ENCODE data around the gene GPR55. TPM values are rescaled to one million over a fixed set of nuclear protein-coding genes. Genes with fewer than 3 reads are reported as not detected.

The GPR55 gene
- total and polyA plus RNA-seq, 8 donors: 0.06 to 0.24 (median 0.09) TPM; not detected in 3

DNA sequence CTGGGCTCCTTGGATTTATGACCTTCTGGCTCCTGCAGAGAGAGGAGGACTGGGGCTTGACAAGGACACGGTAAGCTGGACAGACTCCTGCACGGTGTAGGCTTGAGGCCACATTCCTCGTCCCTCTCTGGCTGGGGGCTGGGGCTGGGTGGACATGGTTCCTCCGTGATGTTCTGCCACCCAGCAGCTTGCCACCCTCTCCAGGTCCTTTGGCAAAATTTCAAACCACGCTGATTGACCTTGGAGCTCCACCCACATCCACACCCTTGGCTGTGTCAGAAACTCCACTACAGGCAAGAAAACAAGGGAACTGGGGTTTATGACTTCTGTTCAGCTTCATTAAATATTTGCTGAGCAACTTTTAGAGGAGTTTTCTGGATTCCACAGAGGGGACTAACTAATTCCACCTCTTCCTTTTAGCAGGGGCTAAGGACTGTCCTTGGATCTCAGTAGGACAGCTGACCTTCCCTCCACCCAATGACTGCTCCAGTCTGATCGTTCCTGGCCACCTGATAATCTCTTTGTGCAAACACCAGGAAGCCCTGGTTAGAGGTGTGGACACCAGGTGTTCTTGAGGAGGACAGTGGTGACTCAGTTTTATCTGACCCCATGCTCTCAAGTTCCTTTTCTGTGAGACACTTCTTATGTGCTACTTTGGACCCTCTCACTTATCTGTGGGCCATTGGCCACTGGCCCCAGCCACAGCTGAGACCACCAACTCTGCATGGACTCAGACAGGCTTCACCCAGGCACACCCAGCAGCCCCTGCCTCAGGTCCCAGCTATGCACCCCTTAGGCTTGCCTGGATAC, 29.3 kb downstream of the GPR55 start:
- Histone ChIP-seq H3K27me3 (peaks cover 0 to 14% of the 10 kb centered on the region in 2 donors), H3K9me3 (no peaks in the 10 kb centered on the region), H3K4me3 (no peak overlapping the region), H3K27ac (no peak overlapping the region), H3K36me3 (no peaks in the 10 kb centered on the region), H3K4me1 (no peaks in the 10 kb centered on the region)
- ATAC-seq (peak; percentile 49), DNase-seq (no peak)
- intact Hi-C loops (cut with DNase I): no loop called here
- TF ChIP-seq, protein P1, sequence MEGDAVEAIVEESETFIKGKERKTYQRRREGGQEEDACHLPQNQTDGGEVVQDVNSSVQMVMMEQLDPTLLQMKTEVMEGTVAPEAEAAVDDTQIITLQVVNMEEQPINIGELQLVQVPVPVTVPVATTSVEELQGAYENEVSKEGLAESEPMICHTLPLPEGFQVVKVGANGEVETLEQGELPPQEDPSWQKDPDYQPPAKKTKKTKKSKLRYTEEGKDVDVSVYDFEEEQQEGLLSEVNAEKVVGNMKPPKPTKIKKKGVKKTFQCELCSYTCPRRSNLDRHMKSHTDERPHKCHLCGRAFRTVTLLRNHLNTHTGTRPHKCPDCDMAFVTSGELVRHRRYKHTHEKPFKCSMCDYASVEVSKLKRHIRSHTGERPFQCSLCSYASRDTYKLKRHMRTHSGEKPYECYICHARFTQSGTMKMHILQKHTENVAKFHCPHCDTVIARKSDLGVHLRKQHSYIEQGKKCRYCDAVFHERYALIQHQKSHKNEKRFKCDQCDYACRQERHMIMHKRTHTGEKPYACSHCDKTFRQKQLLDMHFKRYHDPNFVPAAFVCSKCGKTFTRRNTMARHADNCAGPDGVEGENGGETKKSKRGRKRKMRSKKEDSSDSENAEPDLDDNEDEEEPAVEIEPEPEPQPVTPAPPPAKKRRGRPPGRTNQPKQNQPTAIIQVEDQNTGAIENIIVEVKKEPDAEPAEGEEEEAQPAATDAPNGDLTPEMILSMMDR (IDR thresholded peaks at IDR 0.05): no peak

DNA sequence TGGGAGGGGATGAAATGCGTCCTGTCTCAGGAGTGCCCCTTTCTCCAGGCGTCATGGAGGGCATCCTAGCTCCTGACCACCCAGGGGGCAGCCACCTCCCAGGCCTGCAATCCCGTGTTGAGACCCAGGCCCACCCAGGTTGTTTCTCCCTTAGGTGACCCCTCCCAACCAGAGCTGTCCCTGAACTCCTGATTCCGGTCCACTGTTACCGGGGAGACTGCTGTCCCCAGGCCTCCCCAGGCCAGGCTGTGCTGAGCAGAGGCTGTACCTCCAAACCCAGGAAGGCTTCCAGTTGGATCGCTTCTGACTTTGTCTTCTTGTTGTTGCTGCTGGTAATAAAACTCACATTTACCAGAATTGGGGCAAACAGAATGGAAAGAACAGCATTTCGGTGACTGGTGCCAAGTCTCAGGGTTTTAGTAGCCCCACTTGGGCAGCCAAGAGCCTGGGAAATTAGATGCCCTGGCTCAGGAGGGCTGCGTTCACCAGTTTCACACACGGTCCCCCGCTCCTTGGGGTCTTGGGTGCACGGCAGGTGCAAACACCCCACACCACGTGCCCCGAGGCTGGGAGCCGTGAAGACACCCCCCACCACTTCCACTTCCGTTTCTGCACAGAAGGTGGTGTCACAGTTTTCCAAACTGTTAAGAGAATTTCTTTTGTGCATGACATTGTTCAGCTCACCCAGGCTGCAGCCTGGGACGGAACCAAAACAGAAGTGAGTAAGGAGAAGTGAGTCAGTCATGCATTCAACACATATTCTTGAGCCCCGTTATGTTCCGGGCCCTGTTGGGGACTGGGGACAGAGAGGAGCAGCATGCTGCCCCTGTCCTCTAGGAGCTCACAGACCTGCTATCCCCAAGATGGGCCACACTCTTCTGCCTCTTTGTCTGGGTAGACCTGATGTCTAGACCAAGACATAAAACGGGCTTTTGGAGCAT, 30.9 kb downstream of the GPR55 start:
- Histone ChIP-seq H3K4me1 (no peaks in the 10 kb centered on the region), H3K36me3 (no peaks in the 10 kb centered on the region), H3K27ac (no peak overlapping the region), H3K27me3 (peaks cover 0 to 17% of the 10 kb centered on the region in 2 donors), H3K4me3 (no peak overlapping the region), H3K9me3 (no peaks in the 10 kb centered on the region)
- ATAC-seq (peak; percentile 14), DNase-seq (no peak)
- TF ChIP-seq, protein P1 (IDR thresholded peaks at IDR 0.05): no peak
- intact Hi-C loops (cut with DNase I): no loop called here

DNA sequence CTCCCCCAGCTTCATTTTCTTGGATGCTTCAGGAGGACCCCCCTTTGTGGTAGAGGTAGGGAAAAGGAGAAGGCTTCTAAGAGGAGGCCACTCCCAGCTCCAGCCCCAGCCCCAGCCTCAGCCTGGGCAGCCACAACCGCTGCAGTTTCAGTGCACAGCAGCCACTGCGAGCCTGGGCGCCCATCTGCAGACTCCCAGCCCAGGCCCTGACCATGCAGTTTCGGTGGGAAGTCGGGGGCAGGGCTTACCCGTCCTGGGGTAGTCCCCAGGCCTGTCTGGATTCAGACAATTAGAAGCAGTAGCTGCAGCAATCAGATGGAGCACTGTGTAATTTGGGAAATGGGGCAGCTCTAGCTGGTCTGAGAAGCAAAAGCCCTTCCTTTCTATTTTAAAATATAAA, 31.7 kb downstream of the GPR55 start:
- Histone ChIP-seq H3K9me3 (no peaks in the 10 kb centered on the region), H3K4me1 (no peaks in the 10 kb centered on the region), H3K27me3 (peaks cover 0 to 21% of the 10 kb centered on the region in 2 donors), H3K27ac (no peak overlapping the region), H3K36me3 (no peaks in the 10 kb centered on the region), H3K4me3 (no peak overlapping the region)
- DNase-seq: no peak
- intact Hi-C loops (cut with DNase I): no loop called here
- TF ChIP-seq, protein P1 (IDR thresholded peaks at IDR 0.05): no peak
- ATAC-seq: no peak

DNA sequence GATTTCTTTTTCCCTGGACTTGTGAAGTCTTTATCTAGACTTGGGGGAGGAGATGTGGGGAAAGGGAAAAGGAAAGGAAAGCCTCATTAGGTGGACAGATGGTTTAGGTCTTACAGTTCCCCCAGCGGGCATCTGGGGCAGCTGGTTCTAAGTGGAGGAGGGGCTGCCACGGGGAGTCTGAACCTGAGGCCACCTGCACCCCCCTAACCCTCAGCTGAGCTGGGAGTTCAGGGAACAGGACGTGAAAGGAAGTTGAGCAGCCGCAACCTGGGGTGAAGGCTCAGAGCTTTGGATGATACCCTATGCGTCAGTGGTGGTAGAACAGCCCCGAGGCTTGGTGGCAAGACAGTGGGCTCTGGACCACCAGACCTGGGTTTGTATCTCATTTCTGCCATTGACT, 33.5 kb downstream of the GPR55 start:
- Histone ChIP-seq H3K9me3 (no peaks in the 10 kb centered on the region), H3K27ac (no peak overlapping the region), H3K36me3 (no peaks in the 10 kb centered on the region), H3K4me1 (no peaks in the 10 kb centered on the region), H3K27me3 (peaks cover 0 to 21% of the 10 kb centered on the region in 2 donors), H3K4me3 (no peak overlapping the region)
- DNase-seq (no peak), ATAC-seq (no peak)
- TF ChIP-seq, protein P1 (IDR thresholded peaks at IDR 0.05): no peak
- intact Hi-C loops (cut with DNase I): no loop called here

- TF ChIP-seq, protein P1 (IDR thresholded peaks at IDR 0.05): no peak
- no peak for ATAC-seq
Observed at GRCh38 chr2:230891064-230891463, 34.0 kb downstream of the GPR55 start.

More at GRCh38 chr2:230891064-230891463, 34.0 kb downstream of the GPR55 start:
- intact Hi-C loops (cut with DNase I): no loop called here
- H3K9me3 ChIP-seq: no peaks in the 10 kb centered on the region
- H3K27ac ChIP-seq: no peak overlapping the region
- no peaks in the 10 kb centered on the region for H3K4me1 ChIP-seq
- no peak overlapping the region for H3K4me3 ChIP-seq
- H3K27me3 ChIP-seq: peaks cover 0 to 21% of the 10 kb centered on the region in 2 donors
- H3K36me3 ChIP-seq: no peaks in the 10 kb centered on the region
- no peak for DNase-seq

All from left lung (tissue), 10 donors.